ENCODE results near the gene GPR152.
"Not testable (repeated sequence)": the region's sequence is repeated elsewhere in the genome, so short reads cannot be mapped to it uniquely, and the experiment has no call there.

Gene GPR152

GRCh38 chr11:67489203-67489884, 36.8 kb upstream of the GPR152 start:
- DNase-seq: no peak

GRCh38 chr11:67486481-67487195, 34.1 kb upstream of the GPR152 start:
- no peak for DNase-seq

DNA sequence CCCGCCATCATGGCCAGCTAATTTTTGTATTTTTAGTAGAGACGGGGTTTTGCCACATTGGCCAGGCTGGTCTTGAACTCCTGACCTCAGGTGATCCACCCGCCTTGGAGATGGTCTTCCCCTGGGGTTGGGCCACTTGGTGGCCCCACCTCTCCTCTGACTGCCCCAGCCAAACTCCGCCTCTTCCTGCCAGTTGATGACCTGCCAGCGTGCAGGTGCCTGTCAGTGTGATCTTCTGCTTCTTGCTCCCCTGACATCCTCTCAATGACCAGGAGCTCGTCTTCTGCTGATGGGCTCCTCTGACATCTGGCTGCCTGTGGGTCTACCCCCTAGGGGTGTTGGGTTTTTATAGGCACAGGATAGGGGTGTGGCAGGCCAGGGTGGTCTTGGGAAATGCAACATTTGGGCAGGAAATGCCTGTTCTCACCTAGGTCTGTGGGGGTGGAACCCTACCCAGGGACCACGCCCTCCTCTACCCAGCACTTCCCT, 33.4 kb upstream of the GPR152 start:
- not testable (repeated sequence) for DNase-seq

DNA sequence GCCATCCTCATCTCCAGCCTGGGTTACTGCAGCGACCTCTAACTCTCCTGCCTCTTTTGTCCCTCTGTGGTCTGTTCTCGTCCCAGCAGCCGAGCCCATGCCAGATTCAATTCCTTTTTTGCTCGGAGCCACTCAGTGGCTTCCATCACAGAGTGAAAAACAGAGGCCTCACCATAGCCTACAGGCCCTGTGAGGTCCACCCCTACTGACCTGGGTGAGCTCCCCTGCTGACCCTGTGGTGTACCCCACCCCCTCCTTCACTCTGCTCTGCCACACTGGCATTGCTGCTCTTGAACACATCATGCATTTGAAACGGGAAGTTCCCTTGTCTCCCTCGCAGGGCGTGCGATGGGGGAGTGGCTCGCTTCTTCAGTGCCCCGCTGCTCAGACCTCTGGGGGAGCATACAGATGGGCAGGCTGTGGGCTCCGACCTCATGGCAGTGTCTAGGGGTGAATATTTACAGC, 32.4 kb upstream of the GPR152 start:
- DNase-seq: no peak

DNA sequence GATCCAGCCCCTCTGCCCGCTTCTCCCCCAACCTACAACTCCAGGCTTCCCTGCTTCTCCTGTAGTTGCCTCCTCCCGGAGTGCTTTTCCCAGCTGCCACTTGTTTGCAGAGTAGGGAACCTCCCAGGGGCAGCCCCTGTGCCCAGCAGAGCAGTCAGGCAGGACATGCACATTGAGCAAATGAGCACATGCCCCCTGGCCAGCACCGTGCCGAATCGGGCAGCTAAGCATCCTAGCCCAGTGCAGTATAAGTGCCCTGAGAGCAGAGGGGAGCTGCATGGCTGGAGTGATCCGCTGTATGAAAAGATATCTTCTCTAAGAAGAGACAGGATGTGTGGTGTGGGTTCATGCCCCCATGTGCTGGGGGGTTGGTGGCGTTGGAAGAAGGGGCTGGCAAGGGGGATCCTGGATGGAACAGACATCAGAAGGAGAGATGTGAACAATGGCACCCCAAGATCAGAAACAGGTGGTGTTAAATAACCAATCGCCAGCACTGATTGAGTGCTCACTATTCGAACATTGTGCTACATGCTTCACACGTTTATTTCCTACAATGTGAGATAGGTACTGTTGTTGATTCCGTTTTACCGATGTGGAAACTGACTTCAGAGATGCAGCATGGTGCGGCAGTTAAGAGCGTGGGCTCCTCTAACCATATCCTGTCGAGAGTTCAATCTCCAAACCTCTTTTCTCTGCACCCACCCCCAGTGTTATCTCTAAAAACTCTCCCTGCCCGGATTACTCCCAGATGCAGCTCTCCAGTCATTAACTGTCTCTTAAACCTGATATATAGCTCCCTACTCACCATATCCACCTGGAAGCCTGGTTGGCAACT, 31.5 kb upstream of the GPR152 start:
- peak; percentile 27 for DNase-seq

DNA sequence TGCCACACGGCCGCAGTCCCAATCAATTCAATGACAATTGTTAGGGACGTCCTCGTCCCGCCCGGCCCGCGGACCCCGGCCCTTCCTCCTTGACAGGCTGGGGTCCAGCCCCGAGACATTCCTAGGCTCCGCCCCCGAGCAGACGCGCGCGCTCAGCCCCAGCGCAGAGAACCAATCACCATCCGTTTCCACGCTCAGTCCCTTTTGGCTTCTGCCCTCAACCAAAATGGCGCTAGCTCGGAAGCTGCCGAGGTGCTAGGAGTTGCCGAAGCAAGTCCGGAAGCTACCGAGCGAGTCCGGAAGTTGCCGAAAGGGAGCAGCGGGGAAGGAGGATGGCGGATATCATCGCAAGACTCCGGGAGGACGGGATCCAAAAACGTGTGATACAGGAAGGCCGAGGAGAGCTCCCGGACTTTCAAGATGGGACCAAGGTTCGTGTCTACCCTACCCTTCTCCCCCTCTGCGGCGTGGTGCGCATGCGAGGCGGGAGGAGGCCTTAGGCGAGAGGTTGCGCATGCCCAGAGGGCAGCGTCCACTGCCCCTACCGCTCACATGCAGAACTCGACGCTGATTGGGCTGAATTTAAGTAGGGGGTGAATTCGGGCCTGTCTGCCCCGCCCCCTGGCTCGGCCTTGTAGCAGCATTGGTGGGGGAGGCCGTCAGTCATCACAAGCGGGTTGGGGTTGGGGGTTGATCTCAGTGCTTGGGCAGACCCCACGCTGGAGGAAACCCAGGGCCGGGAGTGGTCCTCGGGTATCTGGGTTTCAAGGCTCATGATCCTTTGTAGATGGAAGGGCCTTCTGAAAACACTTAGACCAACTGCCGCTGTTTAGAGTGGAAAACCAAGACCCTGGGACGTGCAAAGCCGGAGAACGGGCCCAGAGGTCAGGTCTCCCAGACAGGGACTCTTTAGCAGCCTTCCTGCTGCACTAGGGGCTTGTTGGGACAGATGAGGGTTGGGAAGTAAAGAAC, 30.6 kb upstream of the GPR152 start, which contains the start of gene AIP:
Gene AIP, plus strand, starts transcription at position 200 of the 972 bp plus-strand sequence. Its CDS starts 133 bp downstream, at position 333.
- peak; percentile 99 for DNase-seq

GRCh38 chr11:67482275-67482826, 29.8 kb upstream of the GPR152 start:
- DNase-seq: no peak

- not testable (repeated sequence) for DNase-seq
Measured at GRCh38 chr11:67477344-67478050, 25.0 kb upstream of the GPR152 start.

DNA sequence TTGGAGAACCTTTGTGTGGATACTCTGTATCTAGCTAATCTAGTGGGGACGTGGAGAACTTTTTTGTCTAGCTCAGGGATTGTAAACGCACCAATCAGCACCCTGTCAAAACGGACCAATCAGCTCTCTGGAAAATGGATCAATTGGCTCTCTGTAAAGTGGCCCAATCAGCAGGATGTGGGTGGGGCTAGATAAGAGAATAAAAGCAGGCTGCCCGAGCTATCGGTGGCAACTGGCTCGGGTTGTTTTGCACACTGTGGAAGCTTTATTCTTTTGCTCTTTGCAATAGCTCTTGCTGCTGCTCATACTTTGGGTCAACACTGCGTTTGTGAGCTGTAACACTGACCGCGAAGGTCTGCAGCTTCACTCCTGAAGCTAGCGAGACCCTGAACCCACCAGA, 24.2 kb upstream of the GPR152 start:
- not testable (repeated sequence) for DNase-seq

DNA sequence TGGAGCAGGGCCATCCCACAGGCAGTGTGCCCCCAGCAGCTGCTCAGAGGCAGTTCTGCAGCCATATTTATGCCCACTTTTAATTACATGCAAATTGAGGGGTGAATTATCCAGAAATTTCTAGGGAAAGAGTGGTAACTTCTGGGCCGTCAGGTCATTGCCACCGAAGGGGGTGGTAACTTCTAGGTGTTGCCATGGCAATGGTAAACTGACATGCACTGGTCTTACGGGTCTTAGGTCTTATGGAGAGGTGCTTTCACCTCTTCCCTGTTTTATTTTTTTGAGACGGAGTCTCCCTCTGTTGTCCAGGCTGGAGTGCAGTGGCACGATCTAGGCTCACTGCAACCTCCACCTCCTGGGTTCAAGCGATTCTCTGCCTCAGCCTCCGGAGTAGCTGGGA, 20.4 kb upstream of the GPR152 start:
- DNase-seq: no peak

DNA sequence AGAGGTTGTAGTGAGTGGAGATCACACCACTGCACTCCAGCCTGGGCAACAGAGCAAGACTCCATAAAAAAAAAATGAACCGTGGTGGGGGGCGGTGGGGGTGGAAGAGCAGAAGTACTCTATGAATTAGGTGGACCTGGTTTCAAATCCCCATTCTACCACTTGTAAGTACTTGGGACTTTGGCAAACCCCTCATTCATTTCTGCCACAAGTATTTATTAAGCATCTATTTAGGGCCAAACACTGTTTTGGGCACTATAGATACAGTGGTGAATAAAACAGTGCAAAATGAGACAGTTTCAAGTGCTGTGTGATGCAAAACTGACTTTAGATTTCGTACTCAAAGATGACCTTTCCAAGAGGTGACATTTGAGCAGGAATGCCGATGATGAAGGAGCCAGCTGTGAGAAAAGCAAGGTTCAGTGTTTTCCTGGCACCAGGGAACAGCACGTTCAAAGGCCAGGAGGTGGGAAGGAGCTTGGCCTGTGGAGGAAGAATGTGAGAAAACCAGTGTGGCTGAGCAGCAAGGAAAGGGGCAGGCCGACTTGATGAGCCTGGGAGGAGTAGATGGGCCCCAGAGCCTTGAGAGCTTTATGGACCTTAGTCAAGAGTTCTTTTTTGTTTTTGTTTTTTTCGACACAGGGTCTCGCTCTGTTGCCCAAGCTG, 17.9 kb upstream of the GPR152 start:
- DNase-seq: no peak

DNA sequence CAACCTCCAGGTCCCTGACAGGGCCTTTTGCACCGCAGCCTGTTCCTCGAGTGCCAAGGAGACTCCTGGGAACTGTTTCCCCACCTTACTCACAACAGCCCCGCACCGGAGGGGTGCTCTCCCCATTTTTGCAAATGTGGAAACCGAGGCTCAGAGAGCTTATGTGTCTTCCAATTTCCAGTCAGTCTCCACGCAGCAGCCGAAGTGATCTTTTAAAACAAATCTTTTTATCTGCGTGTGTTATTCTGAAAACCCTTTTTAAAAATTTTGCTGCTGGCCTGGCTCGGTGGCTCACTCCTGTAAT, 16.9 kb upstream of the GPR152 start:
- DNase-seq: no peak

- peak; percentile 97 for DNase-seq
Measured at GRCh38 chr11:67468759-67469507, 16.4 kb upstream of the GPR152 start, which contains the start of gene TMEM134. TMEM134 (minus strand) TSS chr11:67469251; CDS start chr11:67469192, 59 bp downstream.

- DNase-seq: no peak
Measured at GRCh38 chr11:67468456-67468758, 15.9 kb upstream of the GPR152 start.

DNA sequence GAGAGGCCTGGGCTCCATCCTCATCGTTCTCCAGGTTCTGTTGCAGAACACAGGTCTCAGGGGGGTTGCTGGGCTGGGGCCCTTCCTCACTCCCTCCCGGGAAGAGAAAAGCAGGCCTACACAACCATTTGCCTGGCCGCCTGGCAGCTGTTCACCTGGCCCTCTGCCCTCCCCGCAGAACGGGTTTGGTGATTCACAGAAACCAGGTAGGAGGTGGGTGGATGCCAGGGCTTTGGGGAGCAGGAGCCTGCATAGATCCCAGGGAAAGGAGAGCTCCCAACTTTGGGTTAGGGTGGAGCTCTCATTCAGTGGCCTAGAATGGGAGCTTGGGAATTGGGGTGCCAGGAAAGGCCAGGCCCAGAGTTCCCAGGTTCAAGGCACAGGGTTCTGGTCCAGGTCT, 15.5 kb upstream of the GPR152 start:
- peak; percentile 41 for DNase-seq

GRCh38 chr11:67466962-67467771, 14.6 kb upstream of the GPR152 start:
- peak; percentile 49 for DNase-seq

- DNase-seq: no peak
Measured at GRCh38 chr11:67466367-67466766, 13.8 kb upstream of the GPR152 start.

DNA sequence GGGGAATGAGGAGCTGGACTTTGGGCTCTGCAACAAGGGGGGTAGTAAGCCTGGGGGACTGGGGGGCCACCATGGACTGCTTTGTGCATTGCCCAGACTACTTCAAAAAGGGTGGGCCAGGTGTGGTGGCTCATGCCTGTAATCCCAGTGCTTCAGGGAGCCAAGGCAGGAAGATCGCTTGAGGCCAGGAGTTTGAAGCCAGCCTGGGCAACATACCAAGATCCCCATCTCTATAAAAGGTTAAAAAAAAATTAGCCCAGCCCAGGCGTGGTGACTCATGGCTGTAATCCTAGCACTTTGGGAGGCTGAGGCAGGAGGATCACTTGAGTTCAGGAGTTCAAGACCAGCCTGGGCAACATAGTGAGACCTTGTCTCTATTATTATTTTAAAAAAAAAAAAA, 13.0 kb upstream of the GPR152 start:
- not testable (repeated sequence) for DNase-seq

GRCh38 chr11:67465189-67465510, 12.6 kb upstream of the GPR152 start:
- DNase-seq: peak; percentile 58
